SK-N-MC (cell line): ENCODE results near the gene ZNF200.

Source experiments
- EZH2 ChIP-seq: fragments of 200-600 bp; sonication (generic); IDR thresholded peaks from one replicate; pipeline ENCODE4 v1.6.1; 2017; ENCODE audit warnings: antibody characterized with exemption
- POLR2AphosphoS5 ChIP-seq: IDR thresholded peaks from 2 replicates; pipeline ENCODE4 v1.6.1; 2012; ENCODE audit warnings: mild to moderate bottlenecking, low read depth, low read length, borderline replicate concordance

DNA sequence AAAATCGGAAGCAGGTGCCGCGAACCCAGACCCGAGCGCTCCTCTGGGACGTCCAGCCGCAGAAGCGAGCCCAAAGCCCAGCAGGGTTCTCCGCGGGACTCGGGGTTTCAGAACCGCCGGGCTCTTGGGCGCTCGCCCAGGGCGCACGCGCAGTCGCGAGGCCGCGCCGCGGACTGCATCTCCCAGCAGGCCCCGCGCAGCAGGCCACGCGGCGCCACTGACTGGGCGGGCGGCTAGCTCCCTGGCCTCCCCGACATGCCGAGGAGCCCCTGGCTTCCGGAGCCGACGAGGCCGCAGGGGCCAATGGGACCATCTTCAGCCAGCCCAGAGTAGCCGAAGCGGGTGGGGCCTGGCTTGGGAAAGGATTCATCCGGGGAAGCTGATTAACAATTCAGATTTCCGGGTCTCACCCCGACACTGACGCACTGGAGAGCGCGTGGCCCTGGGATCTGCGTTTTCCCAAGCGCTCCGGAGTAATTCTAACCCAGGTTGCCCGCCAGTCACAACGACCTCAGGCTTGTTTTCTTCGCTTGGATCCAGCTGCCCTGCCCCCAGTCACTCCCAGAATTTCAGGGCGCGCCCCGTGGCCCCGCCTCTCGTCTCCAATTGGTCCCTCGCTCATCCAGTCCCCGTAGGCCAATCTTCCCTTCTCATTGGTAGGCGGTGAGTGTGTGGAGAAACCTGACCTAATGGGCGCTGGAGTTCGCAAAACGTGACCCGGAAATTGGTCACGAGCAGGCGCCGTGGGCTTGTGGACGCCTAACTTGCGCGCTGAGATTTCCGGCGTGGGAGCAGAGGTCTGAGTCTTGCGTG is 48.0 kb upstream of the ZNF200 start, which contains the start of gene ZNF263:
- no peak for TF ChIP-seq EZH2
- peak; percentile 71 for TF ChIP-seq POLR2AphosphoS5
